UCSD-AML1 (cell line): ENCODE measurements around the gene WNK2.
"Not testable (repeated sequence)": the region's sequence is repeated elsewhere in the genome, so short reads cannot be mapped to it uniquely, and the experiment has no call there.

Source experiments
- DNase-seq: peaks from one replicate; lab custom pipeline; 2025; ENCODE audit not compliant: unreplicated experiment; lab: John Stamatoyannopoulos, UW

The WNK2 gene

GRCh38 chr9:93364734-93365426 is 180.9 kb downstream of the WNK2 start:
- no peak for DNase-seq

GRCh38 chr9:93365427-93366118 is 181.6 kb downstream of the WNK2 start:
- DNase-seq = no peak

DNA sequence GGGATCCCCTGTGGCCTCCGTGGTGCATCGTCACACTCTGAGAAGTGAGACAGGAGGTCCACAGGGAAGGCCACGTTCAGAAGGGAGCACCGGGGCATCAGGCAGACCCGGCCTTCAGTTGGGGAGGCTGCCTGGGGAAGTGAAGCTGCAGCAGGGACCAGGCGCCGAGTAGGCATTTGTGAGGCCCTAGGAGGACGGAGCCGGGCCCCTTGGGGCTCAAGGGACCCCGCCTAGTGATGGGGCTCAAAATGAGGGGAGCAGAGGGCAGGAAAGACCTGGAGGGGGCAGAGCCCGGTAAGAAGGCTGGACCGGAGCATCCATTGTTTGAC is 182.1 kb downstream of the WNK2 start:
- no peak for DNase-seq

- not testable (repeated sequence) for DNase-seq
Observed at GRCh38 chr9:93366486-93366885, 182.5 kb downstream of the WNK2 start.

- no peak for DNase-seq
Observed at GRCh38 chr9:93368437-93368836, 184.5 kb downstream of the WNK2 start.

DNA sequence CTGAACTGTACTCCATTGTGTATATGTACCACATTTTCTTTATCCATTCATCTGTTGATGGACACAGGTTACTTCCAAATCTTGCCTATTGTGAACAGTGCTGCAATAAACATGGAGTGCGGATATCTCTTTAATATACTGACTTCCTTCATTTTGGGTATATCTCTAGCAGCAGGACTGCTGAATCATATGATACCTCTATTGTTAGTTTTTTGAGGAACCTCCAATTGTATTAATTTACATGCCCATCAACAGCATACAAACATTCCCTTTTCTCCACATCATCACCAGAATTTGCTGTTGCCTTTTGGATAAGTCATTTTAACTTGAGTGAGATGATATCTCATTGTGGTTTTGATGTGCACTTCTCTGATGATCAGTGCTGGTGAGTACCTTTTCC is 185.7 kb downstream of the WNK2 start:
- DNase-seq = no peak
